Muscle of leg (tissue), 16 donors: Measurements from ENCODE around the gene SELENON. TPM values are rescaled to one million over a fixed set of nuclear protein-coding genes. Genes with fewer than 3 reads are reported as not detected.

ENCODE experiments used
- DNase-seq: peaks from one replicate; pipeline ENCODE4 v3.0.0; 2013
- H3K27ac ChIP-seq: one replicate; pipeline ENCODE4 v1.5.1; 2013; ENCODE audit warnings: mild to moderate bottlenecking, low read length, control low read depth
- H3K27me3 ChIP-seq: one replicate; pipeline ENCODE4 v1.6.1; 2013; ENCODE audit warnings: low read length; ENCODE audit not compliant: control insufficient read depth, insufficient read depth
- H3K36me3 ChIP-seq: one replicate; pipeline ENCODE4 v1.6.1; 2013; ENCODE audit warnings: low read length; ENCODE audit not compliant: control insufficient read depth, insufficient read depth
- H3K4me1 ChIP-seq: one replicate; pipeline ENCODE4 v1.6.1; 2013; ENCODE audit warnings: low read length; ENCODE audit not compliant: control insufficient read depth, insufficient read depth
- H3K4me3 ChIP-seq: one replicate; pipeline ENCODE4 v1.5.1; 2013; ENCODE audit warnings: low read length, control low read depth
- H3K9me3 ChIP-seq: replicated peaks from 2 replicates; pipeline ENCODE4 v1.6.1; 2013; ENCODE audit warnings: low read depth, low read length; ENCODE audit not compliant: control insufficient read depth
- WGBS: methylation state at CpG from one replicate; pipeline ENCODE4 v1.1.5; 2013; ENCODE audit warnings: missing lambda C conversion rate; ENCODE audit not compliant: insufficient coverage; 5-methylcytosine and 5-hydroxymethylcytosine counted together
- long read RNA-seq, 11 donors: transcript quantifications; one replicate each; lab custom pipeline, GENCODE V29; 2026
- polyA plus RNA-seq, 8 donors: library from polyadenylated mRNA; unstranded; fragments of 120-200 nt; gene quantifications; one replicate each; pipeline versions ENCODE4 v1.2.1 to v1.2.3, GENCODE V29; 2013; ENCODE audit warnings: inconsistent platforms in 1 of 8, low replicate concordance in 1 of 8; ENCODE audit not compliant: insufficient read length in 8 of 8, insufficient read depth in 1 of 8
- total RNA-seq: library from RNA; stranded (reverse); fragments of 120-200 nt; gene quantifications from one replicate; pipeline ENCODE4 v1.2.4, GENCODE V29; 2013

The SELENON gene
- total RNA-seq (23.1 TPM), polyA plus RNA-seq (10 to 100 TPM; 47.9 to 88.0 (median 65.1) TPM)
- long read RNA-seq, donor 1, full-length matches to known transcripts = 7 of 12 reads
- long read RNA-seq, donor 1, partial matches to known transcripts = 5 of 12 reads
- long read RNA-seq, donor 1, other reads (novel, unspliced or antisense) = 0 of 12 reads
- long read RNA-seq, donor 2, full-length matches to known transcripts = 2 of 2 reads
- long read RNA-seq, donor 2, partial matches to known transcripts = 0 of 2 reads
- long read RNA-seq, donor 2, other reads (novel, unspliced or antisense) = 0 of 2 reads
- long read RNA-seq, donor 3, full-length matches to known transcripts = 9 of 14 reads
- long read RNA-seq, donor 3, partial matches to known transcripts = 5 of 14 reads
- long read RNA-seq, donor 3, other reads (novel, unspliced or antisense) = 0 of 14 reads
- long read RNA-seq, donor 4, full-length matches to known transcripts = 8 of 8 reads
- long read RNA-seq, donor 4, partial matches to known transcripts = 0 of 8 reads
- long read RNA-seq, donor 4, other reads (novel, unspliced or antisense) = 0 of 8 reads
- long read RNA-seq, donor 5, full-length matches to known transcripts = 33 of 33 reads
- long read RNA-seq, donor 5, partial matches to known transcripts = 0 of 33 reads
- long read RNA-seq, donor 5, other reads (novel, unspliced or antisense) = 0 of 33 reads
- long read RNA-seq, donor 6, full-length matches to known transcripts = 8 of 8 reads
- long read RNA-seq, donor 6, partial matches to known transcripts = 0 of 8 reads
- long read RNA-seq, donor 6, other reads (novel, unspliced or antisense) = 0 of 8 reads
- long read RNA-seq, donor 7, full-length matches to known transcripts = 14 of 14 reads
- long read RNA-seq, donor 7, partial matches to known transcripts = 0 of 14 reads
- long read RNA-seq, donor 7, other reads (novel, unspliced or antisense) = 0 of 14 reads
- long read RNA-seq, donor 8, full-length matches to known transcripts = 4 of 4 reads
- long read RNA-seq, donor 8, partial matches to known transcripts = 0 of 4 reads
- long read RNA-seq, donor 8, other reads (novel, unspliced or antisense) = 0 of 4 reads
- long read RNA-seq, donor 9, full-length matches to known transcripts = 4 of 4 reads
- long read RNA-seq, donor 9, partial matches to known transcripts = 0 of 4 reads
- long read RNA-seq, donor 9, other reads (novel, unspliced or antisense) = 0 of 4 reads
- long read RNA-seq, donor 10, full-length matches to known transcripts = 15 of 15 reads
- long read RNA-seq, donor 10, partial matches to known transcripts = 0 of 15 reads
- long read RNA-seq, donor 10, other reads (novel, unspliced or antisense) = 0 of 15 reads
- long read RNA-seq, donor 11, full-length matches to known transcripts = 10 of 15 reads
- long read RNA-seq, donor 11, partial matches to known transcripts = 5 of 15 reads
- long read RNA-seq, donor 11, other reads (novel, unspliced or antisense) = 0 of 15 reads

GRCh38 chr1:25799935-25800702 is at the start of gene SELENON:
Gene SELENON (plus strand): TSS chr1:25800193. CDS start chr1:25800231, 38 bp downstream.
- peaks cover 30% of the 10 kb centered on the region for H3K4me1 ChIP-seq
- H3K36me3 ChIP-seq = peaks cover 12% of the 10 kb centered on the region
- H3K27me3 ChIP-seq = no peaks in the 10 kb centered on the region
- H3K4me3 ChIP-seq = peak within 1 kb of the TSS; percentile 60
- peak; percentile 80 for DNase-seq
- 1% methylated on average over 88 of the region's 91 CpGs for WGBS
- H3K27ac ChIP-seq = peak within 1 kb of the TSS; percentile 78
- H3K9me3 ChIP-seq = no peaks in the 10 kb centered on the region

- Histone ChIP-seq H3K4me3 (no peak overlapping the region), H3K9me3 (no peaks in the 10 kb centered on the region), H3K27ac (no peak overlapping the region), H3K36me3 (peaks cover 9% of the 10 kb centered on the region), H3K27me3 (no peaks in the 10 kb centered on the region), H3K4me1 (peaks cover 37% of the 10 kb centered on the region)
- 83% methylated on average over 6 of the region's 6 CpGs for WGBS
- DNase-seq = no peak
Measured at GRCh38 chr1:25750923-25751605, 48.9 kb upstream of the SELENON start.

- H3K4me1 ChIP-seq = peaks cover 45% of the 10 kb centered on the region
- no peak overlapping the region for H3K4me3 ChIP-seq
- peak overlapping the region; percentile 54 for H3K27ac ChIP-seq
- DNase-seq = peak; percentile 83
- 47% methylated on average over 15 of the region's 17 CpGs for WGBS
- peaks cover 3% of the 10 kb centered on the region for H3K36me3 ChIP-seq
- no peaks in the 10 kb centered on the region for H3K9me3 ChIP-seq
- H3K27me3 ChIP-seq = no peaks in the 10 kb centered on the region
Measured at GRCh38 chr1:25754470-25755181, 45.4 kb upstream of the SELENON start.

GRCh38 chr1:25755475-25756125 is 44.4 kb upstream of the SELENON start:
- H3K36me3 ChIP-seq = no peaks in the 10 kb centered on the region
- peak overlapping the region; percentile 54 for H3K27ac ChIP-seq
- no peaks in the 10 kb centered on the region for H3K27me3 ChIP-seq
- whole genome bisulfite sequencing = 98% methylated on average over 5 of the region's 7 CpGs
- no peak for DNase-seq
- no peaks in the 10 kb centered on the region for H3K9me3 ChIP-seq
- no peak overlapping the region for H3K4me3 ChIP-seq
- H3K4me1 ChIP-seq = peaks cover 45% of the 10 kb centered on the region

- Histone ChIP-seq H3K4me3 (no peak overlapping the region), H3K9me3 (no peaks in the 10 kb centered on the region), H3K4me1 (peaks cover 45% of the 10 kb centered on the region), H3K27me3 (no peaks in the 10 kb centered on the region), H3K27ac (no peak overlapping the region), H3K36me3 (no peaks in the 10 kb centered on the region)
- DNase-seq = no peak
- no CpG with 5 or more reads among the region's 3 CpGs for WGBS
Measured at GRCh38 chr1:25756215-25756614, 43.8 kb upstream of the SELENON start.

GRCh38 chr1:25757151-25757845 is 42.7 kb upstream of the SELENON start:
- H3K4me3 ChIP-seq = no peak overlapping the region
- H3K4me1 ChIP-seq = peaks cover 45% of the 10 kb centered on the region
- no peaks in the 10 kb centered on the region for H3K36me3 ChIP-seq
- no peak for DNase-seq
- H3K27ac ChIP-seq = no peak overlapping the region
- no peaks in the 10 kb centered on the region for H3K9me3 ChIP-seq
- 74% methylated on average over 9 of the region's 12 CpGs for WGBS
- H3K27me3 ChIP-seq = no peaks in the 10 kb centered on the region

GRCh38 chr1:25757846-25758185 is 42.2 kb upstream of the SELENON start:
- Histone ChIP-seq H3K36me3 (no peaks in the 10 kb centered on the region), H3K9me3 (no peaks in the 10 kb centered on the region), H3K4me1 (peaks cover 45% of the 10 kb centered on the region), H3K27ac (no peak overlapping the region), H3K4me3 (no peak overlapping the region), H3K27me3 (no peaks in the 10 kb centered on the region)
- no peak for DNase-seq
- 30% methylated on average over 3 of the region's 5 CpGs for WGBS
